ENCODE data around the gene FAM169A.
A peak's percentile ranks its signal among the peaks of the same experiment; 100 is the strongest.
"Not testable (repeated sequence)": the region's sequence is repeated elsewhere in the genome, so short reads cannot be mapped to it uniquely, and the experiment has no call there.

FAM169A gene

DNA sequence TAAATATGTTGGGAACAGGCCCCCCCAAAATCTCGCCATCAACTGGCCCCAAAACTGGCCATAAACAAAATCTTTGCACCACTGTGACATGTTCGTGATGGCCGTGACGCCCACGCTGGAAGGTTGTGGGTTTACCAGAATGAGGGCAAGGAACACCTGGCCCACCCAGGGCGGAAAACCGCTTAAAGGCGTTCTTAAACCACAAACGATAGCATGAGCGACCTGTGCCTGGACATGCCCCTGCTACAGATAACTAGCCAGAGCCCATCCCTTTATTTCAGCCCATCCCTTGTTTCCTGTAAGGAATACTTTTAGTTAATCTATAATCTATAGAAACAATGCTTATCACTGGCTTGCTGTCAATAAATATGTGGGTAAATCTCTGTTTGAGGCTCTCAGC is 3.2 kb upstream of the FAM169A start:
- not testable (repeated sequence) for DNase-seq (ENCODE audit: low read depth)

DNA sequence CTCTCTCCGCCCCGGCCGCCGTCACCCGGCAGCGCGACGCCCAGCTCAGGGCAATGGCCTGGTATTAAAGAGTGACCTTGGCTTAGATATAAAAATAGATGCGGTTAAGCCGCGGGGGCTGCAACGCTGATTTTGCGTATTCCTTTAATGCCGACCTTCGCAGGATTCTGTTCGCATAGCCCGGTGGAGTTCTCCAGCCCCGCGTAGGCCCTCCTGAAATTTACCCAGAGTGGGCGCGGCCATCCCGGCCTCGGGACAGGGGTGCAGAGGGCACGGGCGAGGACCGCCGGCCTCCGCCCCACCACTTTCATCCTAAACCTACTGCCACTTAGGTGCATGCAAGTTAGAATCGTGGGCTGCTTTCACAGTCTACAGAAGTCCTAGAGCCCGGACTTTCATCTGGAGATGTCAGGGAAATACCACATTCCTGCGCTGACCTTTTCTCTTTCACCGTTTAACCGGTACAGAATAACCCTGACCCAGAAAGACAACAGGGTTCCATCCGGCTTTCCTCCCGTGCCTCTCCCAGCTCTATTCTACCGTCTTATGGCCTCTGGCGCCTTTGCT is 492 bp upstream of the FAM169A start:
- peak; percentile 1 for DNase-seq (ENCODE audit: low read depth)

DNA sequence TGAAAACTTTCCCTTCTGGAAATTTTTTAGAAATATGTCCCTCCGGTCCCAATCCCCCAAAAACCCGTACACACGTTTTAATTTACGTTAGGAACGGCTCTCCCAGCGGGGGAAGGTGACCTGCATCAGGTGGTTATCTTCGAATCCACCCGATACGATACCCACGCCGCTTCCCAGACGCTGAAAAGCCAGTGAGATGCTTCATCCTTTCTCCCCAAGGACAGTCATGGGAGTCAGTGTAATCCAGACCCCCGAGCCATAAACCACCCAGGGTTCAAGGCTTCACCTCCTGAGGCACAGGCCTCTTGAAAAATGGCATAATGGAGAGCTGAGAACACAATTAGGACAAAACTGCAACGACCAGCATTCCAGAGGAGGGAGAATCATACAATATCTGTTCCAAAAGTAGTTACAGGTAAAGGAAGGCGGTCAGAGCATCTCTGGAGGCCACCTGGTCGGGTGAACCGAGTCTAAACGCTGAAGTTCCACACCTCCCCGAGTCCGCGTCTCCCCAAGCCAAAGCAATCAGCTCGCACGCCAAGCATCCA is 857 bp downstream of the FAM169A start:
- DNase-seq (ENCODE audit: low read depth) = no peak

- DNase-seq (ENCODE audit: low read depth) = peak; percentile 4
Measured at GRCh38 chr5:74864823-74865222, 1.4 kb downstream of the FAM169A start.

DNA sequence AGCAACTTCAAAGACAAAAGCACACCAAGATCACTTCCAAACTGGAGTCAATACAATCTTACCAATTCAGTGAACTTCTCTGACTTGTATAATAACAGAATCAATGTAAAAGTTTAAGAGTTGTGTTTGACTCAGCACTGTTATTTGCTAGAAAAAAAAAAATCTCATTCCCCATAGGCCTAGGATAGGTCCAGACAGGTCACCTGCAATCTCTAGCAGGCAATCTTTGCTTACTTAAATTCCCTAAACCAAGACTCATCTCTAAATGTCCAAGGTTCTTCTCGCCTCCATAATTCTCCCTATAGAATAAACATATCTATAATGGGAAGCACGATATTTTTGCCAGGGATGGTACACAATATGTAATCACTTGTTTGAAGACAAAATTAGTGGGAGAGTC is 2.5 kb downstream of the FAM169A start:
- no peak for DNase-seq (ENCODE audit: low read depth)

- DNase-seq (ENCODE audit: low read depth) = no peak
Measured at GRCh38 chr5:74862221-74862620, 4.0 kb downstream of the FAM169A start.

GRCh38 chr5:74856975-74857374 is 9.2 kb downstream of the FAM169A start:
- not testable (repeated sequence) for DNase-seq (ENCODE audit: low read depth)

- DNase-seq (ENCODE audit: low read depth) = no peak
Measured at GRCh38 chr5:74853256-74853655, 12.9 kb downstream of the FAM169A start.

GRCh38 chr5:74851684-74852353 is 14.4 kb downstream of the FAM169A start:
- peak; percentile 33 for DNase-seq (ENCODE audit: low read depth)

GRCh38 chr5:74850789-74851425 is 15.3 kb downstream of the FAM169A start:
- no peak for DNase-seq (ENCODE audit: low read depth)

DNA sequence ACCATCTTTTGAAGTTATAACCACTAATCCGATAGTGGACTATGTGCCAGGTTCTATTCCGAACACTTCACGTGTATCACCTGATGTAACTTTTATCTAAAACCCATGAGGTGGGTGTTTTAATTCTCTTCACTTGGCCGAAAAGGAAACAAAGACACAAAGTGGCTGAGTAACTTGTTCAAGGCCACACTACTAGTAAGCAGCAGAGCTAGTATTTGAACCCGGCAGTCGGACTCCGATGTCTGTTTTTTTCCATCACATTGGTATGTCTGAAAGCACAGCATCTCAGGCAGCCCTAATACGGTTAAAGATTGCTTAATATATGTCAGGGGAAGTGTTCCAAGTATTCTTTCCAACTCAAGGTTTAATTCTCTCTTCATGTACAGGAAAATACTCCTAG is 16.2 kb downstream of the FAM169A start:
- DNase-seq (ENCODE audit: low read depth) = peak; percentile 3

DNA sequence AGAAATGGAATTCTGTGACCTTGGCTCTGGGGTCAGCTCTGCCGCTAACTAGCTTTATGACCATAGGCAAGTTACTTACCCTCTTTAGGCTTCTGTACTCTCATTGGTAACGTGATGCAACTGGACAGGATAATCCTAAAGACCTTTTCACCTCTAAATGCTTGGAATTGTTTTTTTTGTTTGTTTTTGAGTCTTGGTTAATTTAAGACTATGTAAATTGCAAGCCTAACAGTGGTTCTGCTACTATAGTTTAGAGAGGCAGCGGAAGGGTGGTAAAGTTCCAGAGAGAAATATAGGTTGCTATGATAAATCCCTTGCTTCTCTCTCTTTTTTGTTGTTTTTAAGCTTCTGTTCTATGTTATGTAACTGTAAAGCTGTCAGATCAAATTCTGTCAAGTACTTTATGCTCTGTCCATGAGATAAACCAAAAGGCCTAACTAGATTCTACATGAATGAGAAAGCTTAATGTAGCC is 17.6 kb downstream of the FAM169A start:
- DNase-seq (ENCODE audit: low read depth) = peak; percentile 1

- DNase-seq (ENCODE audit: low read depth) = no peak
Measured at GRCh38 chr5:74839229-74839628, 27.0 kb downstream of the FAM169A start.

GRCh38 chr5:74838262-74838661 is 27.9 kb downstream of the FAM169A start:
- no peak for DNase-seq (ENCODE audit: low read depth)

GRCh38 chr5:74837115-74837514 is 29.1 kb downstream of the FAM169A start:
- no peak for DNase-seq (ENCODE audit: low read depth)

- DNase-seq (ENCODE audit: low read depth) = no peak
Measured at GRCh38 chr5:74833537-74834266, 32.5 kb downstream of the FAM169A start.

DNA sequence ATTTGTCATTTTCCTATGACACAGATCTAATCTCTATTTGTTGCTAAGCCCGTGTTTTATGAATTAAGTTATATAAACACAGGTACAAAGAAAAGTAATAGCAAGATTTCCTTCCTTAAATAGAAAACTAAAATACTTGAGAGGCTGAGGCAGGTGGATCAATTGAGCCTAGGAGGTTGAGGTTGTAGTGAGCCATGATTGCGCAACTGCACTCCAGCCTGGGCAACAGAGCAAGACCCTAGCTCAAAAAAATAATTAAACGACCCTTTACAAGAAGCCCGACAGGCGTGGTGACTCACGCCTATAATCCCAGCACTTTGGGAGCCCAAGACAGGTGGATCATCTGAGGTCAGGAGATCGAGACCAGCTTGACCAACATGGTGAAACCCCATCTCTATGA is 36.8 kb downstream of the FAM169A start:
- no peak for DNase-seq (ENCODE audit: low read depth)

DNA sequence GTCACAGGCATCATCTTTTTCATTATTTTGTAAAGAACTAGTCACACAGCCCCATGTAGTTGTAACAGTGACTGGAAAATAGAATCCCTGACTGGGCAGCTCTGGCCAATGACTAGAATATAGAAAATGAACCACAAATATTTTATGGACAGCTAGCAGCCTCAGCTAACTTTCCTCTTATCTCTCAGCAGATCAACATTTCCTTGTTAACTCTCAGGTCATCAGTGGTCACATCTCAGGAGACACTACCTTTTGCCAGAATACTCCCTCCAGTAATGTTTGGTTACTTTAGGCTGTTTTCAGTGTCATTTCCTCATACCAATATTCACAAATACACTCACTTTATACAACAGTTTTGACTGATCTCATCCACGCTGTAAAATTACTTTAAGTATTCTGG is 43.9 kb downstream of the FAM169A start:
- DNase-seq (ENCODE audit: low read depth) = no peak

DNA sequence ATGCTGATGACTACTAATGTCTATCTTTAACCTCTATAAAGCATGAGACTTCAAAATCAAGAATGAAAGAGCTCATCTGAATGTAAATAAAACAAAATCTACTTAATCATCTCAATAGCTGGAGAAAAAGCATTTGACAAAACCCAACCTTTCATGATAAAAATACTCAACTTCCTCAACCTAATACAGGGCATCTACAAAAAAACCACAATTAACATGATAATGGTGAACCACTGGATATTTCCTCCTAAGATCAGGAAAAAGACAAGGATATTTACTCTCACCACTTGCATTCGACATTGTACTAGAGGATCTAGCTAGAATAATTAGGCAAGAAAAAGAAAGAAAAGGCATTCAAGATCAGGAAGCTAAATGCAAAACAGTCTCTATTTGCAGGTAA is 49.3 kb downstream of the FAM169A start:
- DNase-seq (ENCODE audit: low read depth) = no peak

DNA sequence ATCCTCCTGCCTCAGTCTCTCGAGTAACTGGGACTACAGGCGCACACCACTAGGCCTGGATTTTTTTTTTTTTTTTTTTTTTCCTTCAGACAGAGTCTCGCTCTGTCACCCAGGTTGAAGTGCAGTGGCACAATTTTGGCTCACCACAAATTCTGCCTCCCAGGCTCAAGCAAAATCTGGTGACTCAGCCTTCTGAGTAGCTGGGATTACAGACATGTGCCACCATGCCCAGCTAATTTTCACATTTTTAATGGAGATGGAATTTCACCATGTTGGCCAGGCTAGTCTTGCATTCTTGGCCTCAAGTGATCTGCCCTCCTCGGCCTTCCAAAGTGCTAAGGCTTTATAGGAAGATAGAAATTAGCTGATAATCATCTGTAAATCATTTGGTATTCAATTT is 55.3 kb downstream of the FAM169A start:
- no peak for DNase-seq (ENCODE audit: low read depth)

DNA sequence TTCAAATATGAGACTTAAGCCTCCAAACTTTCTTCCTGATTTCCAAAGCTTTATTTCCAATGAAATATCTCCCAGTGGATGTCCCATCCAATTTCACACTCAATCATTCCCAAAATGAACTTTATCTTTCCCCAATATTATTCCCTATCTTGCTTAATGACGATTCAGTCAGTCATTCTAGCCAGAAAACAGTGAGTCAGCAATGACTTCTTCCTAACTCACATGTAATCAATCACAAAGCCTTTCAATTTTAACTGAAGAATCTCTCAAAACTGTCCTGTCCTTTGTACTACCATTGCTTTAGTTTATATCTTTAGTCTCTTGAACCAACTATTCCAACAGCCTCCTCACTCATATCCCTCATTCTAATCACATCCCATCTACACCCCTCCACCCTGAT is 64.2 kb downstream of the FAM169A start:
- no peak for DNase-seq (ENCODE audit: low read depth)

GRCh38 chr5:74801197-74801596 is 65.0 kb downstream of the FAM169A start:
- no peak for DNase-seq (ENCODE audit: low read depth)

All from amniotic epithelial cell (primary cell).